ENCODE results near the gene LRRC27.

DNA sequence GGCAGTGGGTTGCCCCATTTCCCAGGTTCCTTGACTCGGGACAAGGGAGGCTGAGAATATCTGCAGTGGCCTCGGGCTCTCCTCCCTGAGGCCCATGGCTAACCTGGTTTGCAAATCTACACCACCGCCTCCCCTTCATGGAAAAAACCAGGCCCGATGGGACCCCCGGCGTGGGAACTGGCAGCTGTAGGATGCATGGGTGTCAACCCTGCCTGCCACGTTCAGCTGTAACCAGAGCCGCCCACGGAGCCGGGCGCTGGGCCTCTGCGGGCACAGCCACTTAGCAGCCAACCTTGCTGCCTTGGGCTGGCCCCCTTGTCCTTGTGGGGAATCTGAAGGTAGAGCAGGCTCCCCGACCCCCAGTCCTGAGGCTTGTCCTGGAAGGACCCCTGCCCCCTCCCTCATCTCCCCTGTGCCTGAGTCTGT, 66.6 kb downstream of the LRRC27 start:
- TF ChIP-seq, protein P1, sequence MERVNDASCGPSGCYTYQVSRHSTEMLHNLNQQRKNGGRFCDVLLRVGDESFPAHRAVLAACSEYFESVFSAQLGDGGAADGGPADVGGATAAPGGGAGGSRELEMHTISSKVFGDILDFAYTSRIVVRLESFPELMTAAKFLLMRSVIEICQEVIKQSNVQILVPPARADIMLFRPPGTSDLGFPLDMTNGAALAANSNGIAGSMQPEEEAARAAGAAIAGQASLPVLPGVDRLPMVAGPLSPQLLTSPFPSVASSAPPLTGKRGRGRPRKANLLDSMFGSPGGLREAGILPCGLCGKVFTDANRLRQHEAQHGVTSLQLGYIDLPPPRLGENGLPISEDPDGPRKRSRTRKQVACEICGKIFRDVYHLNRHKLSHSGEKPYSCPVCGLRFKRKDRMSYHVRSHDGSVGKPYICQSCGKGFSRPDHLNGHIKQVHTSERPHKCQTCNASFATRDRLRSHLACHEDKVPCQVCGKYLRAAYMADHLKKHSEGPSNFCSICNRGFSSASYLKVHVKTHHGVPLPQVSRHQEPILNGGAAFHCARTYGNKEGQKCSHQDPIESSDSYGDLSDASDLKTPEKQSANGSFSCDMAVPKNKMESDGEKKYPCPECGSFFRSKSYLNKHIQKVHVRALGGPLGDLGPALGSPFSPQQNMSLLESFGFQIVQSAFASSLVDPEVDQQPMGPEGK (CRISPR knock-in tag; IDR thresholded peaks at IDR 0.05; ENCODE audit: borderline replicate concordance) = no peak
- TF ChIP-seq ZFP30 (CRISPR knock-in tag; IDR thresholded peaks at IDR 0.05) (no peak), TOX (CRISPR knock-in tag; IDR thresholded peaks at IDR 0.05; ENCODE audit: borderline replicate concordance) (no peak), RARB (CRISPR knock-in tag; IDR thresholded peaks at IDR 0.05) (no peak), OSR1 (CRISPR knock-in tag; IDR thresholded peaks at IDR 0.05) (no peak), ZFP3 (CRISPR knock-in tag; IDR thresholded peaks at IDR 0.05) (no peak), ZNF8 (CRISPR knock-in tag; IDR thresholded peaks at IDR 0.05) (no peak), ARNTL (CRISPR knock-in tag; IDR thresholded peaks at IDR 0.05; ENCODE audit: borderline replicate concordance, low read depth) (no peak)
- TF ChIP-seq, protein P2, sequence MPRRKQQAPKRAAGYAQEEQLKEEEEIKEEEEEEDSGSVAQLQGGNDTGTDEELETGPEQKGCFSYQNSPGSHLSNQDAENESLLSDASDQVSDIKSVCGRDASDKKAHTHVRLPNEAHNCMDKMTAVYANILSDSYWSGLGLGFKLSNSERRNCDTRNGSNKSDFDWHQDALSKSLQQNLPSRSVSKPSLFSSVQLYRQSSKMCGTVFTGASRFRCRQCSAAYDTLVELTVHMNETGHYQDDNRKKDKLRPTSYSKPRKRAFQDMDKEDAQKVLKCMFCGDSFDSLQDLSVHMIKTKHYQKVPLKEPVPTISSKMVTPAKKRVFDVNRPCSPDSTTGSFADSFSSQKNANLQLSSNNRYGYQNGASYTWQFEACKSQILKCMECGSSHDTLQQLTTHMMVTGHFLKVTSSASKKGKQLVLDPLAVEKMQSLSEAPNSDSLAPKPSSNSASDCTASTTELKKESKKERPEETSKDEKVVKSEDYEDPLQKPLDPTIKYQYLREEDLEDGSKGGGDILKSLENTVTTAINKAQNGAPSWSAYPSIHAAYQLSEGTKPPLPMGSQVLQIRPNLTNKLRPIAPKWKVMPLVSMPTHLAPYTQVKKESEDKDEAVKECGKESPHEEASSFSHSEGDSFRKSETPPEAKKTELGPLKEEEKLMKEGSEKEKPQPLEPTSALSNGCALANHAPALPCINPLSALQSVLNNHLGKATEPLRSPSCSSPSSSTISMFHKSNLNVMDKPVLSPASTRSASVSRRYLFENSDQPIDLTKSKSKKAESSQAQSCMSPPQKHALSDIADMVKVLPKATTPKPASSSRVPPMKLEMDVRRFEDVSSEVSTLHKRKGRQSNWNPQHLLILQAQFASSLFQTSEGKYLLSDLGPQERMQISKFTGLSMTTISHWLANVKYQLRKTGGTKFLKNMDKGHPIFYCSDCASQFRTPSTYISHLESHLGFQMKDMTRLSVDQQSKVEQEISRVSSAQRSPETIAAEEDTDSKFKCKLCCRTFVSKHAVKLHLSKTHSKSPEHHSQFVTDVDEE (CRISPR knock-in tag; IDR thresholded peaks at IDR 0.05) = no peak
